Activated CD8-positive, alpha-beta memory T cell treated with anti-CD3 and anti-CD28 coated beads, Interleukin-2, amount 50 U/mL, for 1 hour (primary cell): ENCODE measurements around the gene CCL23.
"Not testable (repeated sequence)": the region's sequence is repeated elsewhere in the genome, so short reads cannot be mapped to it uniquely, and the experiment has no call there.

Experiments used
- DNase-seq: peaks from one replicate; pipeline ENCODE4 v3.0.0-alpha.2; 2020; ENCODE audit errors: extremely low read depth

The CCL23 gene

GRCh38 chr17:36017799-36018198, at the start of gene CCL23:
TSS of gene CCL23 (minus strand) at chr17:36017972. CDS start at chr17:36017897, 75 bp downstream.
- DNase-seq = no peak

- no peak for DNase-seq
Observed at GRCh38 chr17:36066365-36066985, 48.7 kb upstream of the CCL23 start.

GRCh38 chr17:36063786-36064541, 46.2 kb upstream of the CCL23 start, which contains the start of gene CCL18:
TSS of gene CCL18 (plus strand) at chr17:36064272. CDS start at chr17:36064343, 71 bp downstream.
- no peak for DNase-seq

- DNase-seq = no peak
Observed at GRCh38 chr17:36060816-36061215, 43.0 kb upstream of the CCL23 start.

GRCh38 chr17:36059406-36059805, 41.6 kb upstream of the CCL23 start:
- DNase-seq = no peak

- DNase-seq = no peak
Observed at GRCh38 chr17:36057911-36058310, 40.1 kb upstream of the CCL23 start.

GRCh38 chr17:36055921-36056520, 38.2 kb upstream of the CCL23 start:
- no peak for DNase-seq

GRCh38 chr17:36055171-36055570, 37.4 kb upstream of the CCL23 start:
- DNase-seq = no peak

GRCh38 chr17:36049643-36050042, 31.9 kb upstream of the CCL23 start:
- DNase-seq = no peak

- DNase-seq = no peak
Observed at GRCh38 chr17:36048066-36048465, 30.3 kb upstream of the CCL23 start.

GRCh38 chr17:36036235-36036634, 18.5 kb upstream of the CCL23 start:
- DNase-seq = no peak

GRCh38 chr17:36034127-36034526, 16.4 kb upstream of the CCL23 start:
- DNase-seq = no peak

- no peak for DNase-seq
Observed at GRCh38 chr17:36030956-36031355, 13.2 kb upstream of the CCL23 start.

- DNase-seq = no peak
Observed at GRCh38 chr17:36027761-36028160, 10.0 kb upstream of the CCL23 start.

- DNase-seq = no peak
Observed at GRCh38 chr17:36024106-36024869, 6.5 kb upstream of the CCL23 start.

GRCh38 chr17:36019423-36019822, 1.7 kb upstream of the CCL23 start:
- DNase-seq = no peak

GRCh38 chr17:36016555-36016954, 1.2 kb downstream of the CCL23 start:
- no peak for DNase-seq

GRCh38 chr17:36015895-36016294, 1.9 kb downstream of the CCL23 start:
- DNase-seq = not testable (repeated sequence)

GRCh38 chr17:36014946-36015345, 2.8 kb downstream of the CCL23 start:
- no peak for DNase-seq

GRCh38 chr17:36011201-36011600, 6.6 kb downstream of the CCL23 start:
- DNase-seq = no peak

- DNase-seq = no peak
Observed at GRCh38 chr17:36008998-36009665, 8.6 kb downstream of the CCL23 start.
